Measurements from ENCODE around the gene ZNF316. TPM values are rescaled to one million over a fixed set of nuclear protein-coding genes. Genes with fewer than 3 reads are reported as not detected.
A peak's percentile ranks its signal among the peaks of the same experiment; 100 is the strongest.

ZNF316 gene
- total and polyA plus RNA-seq, 10 of the 15 experiments (the other 5 are each of a cell fraction or from before 2014, with no cell fraction given) = 0.03 to 28.9 (median 5.7) TPM

DNA sequence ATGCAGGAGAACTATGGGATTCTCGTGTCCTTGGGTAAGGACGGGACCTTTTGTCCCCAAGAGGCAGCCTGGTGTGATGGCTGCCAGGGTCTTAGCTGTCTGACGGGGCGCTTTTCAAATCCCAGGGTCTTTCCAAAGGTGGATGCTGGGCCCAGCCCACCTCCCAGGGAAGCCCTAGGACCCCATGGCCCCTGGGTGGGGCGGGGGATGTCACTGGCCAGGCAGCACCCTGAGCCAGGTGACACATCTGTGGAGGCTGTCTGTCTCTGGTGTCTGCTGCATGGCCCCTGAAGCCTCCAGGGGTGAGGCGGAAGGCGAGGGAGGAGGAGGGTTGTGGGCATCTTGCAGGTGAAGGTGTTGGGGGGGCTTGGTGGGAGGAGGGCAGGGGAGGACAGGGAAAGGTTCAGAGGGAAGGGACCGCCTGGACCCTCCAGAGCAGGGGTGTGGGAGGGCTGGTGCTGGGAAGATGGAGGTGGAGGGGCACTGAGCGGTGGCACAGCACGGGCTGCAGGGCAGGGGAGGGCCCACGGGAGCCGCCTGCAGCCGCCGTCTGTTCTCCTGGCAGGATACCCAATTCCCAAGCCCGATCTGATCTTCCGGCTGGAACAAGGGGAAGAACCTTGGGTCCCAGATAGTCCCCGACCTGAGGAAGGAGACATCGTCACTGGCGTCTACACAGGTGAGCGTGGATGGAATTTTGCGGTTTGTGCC is 7.0 kb downstream of the ZNF316 start:
- 99% methylated on average over 21 of the region's 21 CpGs for WGBS (ENCODE audit: insufficient coverage, insufficient replicate concordance, low lambda C conversion rate, missing lambda C conversion rate)
- DNase-seq (ENCODE audit: low read depth, low spot score) (no peak), ATAC-seq (no peak), FAIRE-seq (no peak)
- Histone ChIP-seq H4K20me1 (ENCODE audit: control insufficient read depth, insufficient read depth) (no peaks in the 10 kb centered on the region), H3K4me1 (ENCODE audit: control insufficient read depth, insufficient read depth, low read length) (no peaks in the 10 kb centered on the region), H3K27me3 (replicated peaks in 1 of 2; ENCODE audit: control insufficient read depth in 2 of 2, insufficient read depth in 2 of 2, low read length in 1 of 2) (no peaks in the 10 kb centered on the region), H3K27ac (ENCODE audit: control insufficient read depth, insufficient read depth) (no peak overlapping the region), H3K4me3 (no peak overlapping the region), H3K79me2 (ENCODE audit: control insufficient read depth, insufficient read depth, low read length) (peaks cover under 1% of the 10 kb centered on the region; the same call in 1 of the 2 replicates), H2AFZ (ENCODE audit: control insufficient read depth, low read depth, low read length) (no peak overlapping the region), H3K9ac (ENCODE audit: control insufficient read depth, insufficient read depth, low read length) (no peak overlapping the region), H3K36me3 (ENCODE audit: control insufficient read depth in 2 of 2, insufficient read depth in 2 of 2, low read length in 1 of 2) (peaks cover 5 to 37% of the 10 kb centered on the region in 2 experiments), H3K9me3 (replicated peaks; ENCODE audit: control insufficient read depth, insufficient read depth, low read length) (no peaks in the 10 kb centered on the region; the same call in 2 of the 3 replicates), H3K4me2 (ENCODE audit: control insufficient read depth, insufficient read depth) (no peak overlapping the region)
- RAD21 ChIA-PET (ENCODE audit: unreplicated experiment) = no interaction called here
- SMC1A ChIA-PET (ENCODE audit: uncharacterized antibody, unreplicated experiment) = no interaction called here
- TF ChIP-seq SP1 (IDR thresholded peaks at IDR 0.05; ENCODE audit: low read depth, low read length) (no peak), FOXM1 (IDR thresholded peaks at IDR 0.05; ENCODE audit: low read depth, low read length) (no peak), POLR2A (IDR thresholded peaks at IDR 0.05; ENCODE audit: low read depth, low read length) (peak; percentile 26; the same call in 1 of the 2 replicates)
- TF ChIP-seq, protein P1, sequence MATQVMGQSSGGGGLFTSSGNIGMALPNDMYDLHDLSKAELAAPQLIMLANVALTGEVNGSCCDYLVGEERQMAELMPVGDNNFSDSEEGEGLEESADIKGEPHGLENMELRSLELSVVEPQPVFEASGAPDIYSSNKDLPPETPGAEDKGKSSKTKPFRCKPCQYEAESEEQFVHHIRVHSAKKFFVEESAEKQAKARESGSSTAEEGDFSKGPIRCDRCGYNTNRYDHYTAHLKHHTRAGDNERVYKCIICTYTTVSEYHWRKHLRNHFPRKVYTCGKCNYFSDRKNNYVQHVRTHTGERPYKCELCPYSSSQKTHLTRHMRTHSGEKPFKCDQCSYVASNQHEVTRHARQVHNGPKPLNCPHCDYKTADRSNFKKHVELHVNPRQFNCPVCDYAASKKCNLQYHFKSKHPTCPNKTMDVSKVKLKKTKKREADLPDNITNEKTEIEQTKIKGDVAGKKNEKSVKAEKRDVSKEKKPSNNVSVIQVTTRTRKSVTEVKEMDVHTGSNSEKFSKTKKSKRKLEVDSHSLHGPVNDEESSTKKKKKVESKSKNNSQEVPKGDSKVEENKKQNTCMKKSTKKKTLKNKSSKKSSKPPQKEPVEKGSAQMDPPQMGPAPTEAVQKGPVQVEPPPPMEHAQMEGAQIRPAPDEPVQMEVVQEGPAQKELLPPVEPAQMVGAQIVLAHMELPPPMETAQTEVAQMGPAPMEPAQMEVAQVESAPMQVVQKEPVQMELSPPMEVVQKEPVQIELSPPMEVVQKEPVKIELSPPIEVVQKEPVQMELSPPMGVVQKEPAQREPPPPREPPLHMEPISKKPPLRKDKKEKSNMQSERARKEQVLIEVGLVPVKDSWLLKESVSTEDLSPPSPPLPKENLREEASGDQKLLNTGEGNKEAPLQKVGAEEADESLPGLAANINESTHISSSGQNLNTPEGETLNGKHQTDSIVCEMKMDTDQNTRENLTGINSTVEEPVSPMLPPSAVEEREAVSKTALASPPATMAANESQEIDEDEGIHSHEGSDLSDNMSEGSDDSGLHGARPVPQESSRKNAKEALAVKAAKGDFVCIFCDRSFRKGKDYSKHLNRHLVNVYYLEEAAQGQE (IDR thresholded peaks at IDR 0.05; ENCODE audit: low read depth, low read length) = no peak
- TF ChIP-seq, protein P2, sequence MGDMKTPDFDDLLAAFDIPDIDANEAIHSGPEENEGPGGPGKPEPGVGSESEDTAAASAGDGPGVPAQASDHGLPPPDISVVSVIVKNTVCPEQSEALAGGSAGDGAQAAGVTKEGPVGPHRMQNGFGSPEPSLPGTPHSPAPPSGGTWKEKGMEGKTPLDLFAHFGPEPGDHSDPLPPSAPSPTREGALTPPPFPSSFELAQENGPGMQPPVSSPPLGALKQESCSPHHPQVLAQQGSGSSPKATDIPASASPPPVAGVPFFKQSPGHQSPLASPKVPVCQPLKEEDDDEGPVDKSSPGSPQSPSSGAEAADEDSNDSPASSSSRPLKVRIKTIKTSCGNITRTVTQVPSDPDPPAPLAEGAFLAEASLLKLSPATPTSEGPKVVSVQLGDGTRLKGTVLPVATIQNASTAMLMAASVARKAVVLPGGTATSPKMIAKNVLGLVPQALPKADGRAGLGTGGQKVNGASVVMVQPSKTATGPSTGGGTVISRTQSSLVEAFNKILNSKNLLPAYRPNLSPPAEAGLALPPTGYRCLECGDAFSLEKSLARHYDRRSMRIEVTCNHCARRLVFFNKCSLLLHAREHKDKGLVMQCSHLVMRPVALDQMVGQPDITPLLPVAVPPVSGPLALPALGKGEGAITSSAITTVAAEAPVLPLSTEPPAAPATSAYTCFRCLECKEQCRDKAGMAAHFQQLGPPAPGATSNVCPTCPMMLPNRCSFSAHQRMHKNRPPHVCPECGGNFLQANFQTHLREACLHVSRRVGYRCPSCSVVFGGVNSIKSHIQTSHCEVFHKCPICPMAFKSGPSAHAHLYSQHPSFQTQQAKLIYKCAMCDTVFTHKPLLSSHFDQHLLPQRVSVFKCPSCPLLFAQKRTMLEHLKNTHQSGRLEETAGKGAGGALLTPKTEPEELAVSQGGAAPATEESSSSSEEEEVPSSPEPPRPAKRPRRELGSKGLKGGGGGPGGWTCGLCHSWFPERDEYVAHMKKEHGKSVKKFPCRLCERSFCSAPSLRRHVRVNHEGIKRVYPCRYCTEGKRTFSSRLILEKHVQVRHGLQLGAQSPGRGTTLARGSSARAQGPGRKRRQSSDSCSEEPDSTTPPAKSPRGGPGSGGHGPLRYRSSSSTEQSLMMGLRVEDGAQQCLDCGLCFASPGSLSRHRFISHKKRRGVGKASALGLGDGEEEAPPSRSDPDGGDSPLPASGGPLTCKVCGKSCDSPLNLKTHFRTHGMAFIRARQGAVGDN (IDR thresholded peaks at IDR 0.05) = no peak
- TF ChIP-seq, protein P3, sequence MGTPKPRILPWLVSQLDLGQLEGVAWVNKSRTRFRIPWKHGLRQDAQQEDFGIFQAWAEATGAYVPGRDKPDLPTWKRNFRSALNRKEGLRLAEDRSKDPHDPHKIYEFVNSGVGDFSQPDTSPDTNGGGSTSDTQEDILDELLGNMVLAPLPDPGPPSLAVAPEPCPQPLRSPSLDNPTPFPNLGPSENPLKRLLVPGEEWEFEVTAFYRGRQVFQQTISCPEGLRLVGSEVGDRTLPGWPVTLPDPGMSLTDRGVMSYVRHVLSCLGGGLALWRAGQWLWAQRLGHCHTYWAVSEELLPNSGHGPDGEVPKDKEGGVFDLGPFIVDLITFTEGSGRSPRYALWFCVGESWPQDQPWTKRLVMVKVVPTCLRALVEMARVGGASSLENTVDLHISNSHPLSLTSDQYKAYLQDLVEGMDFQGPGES (IDR thresholded peaks at IDR 0.05) = no peak
- CTCF ChIA-PET = no interaction called here
- intact Hi-C loops (cut with micrococcal nuclease; ENCODE audit: unreplicated experiment) = no loop called here
- in situ Hi-C loops (cut with MboI) = no loop called here
- no TSS peak for BruUV-seq (replicated peaks)
- POLR2A ChIA-PET = no interaction called here
